ENCODE data around the gene BMPR1A. TPM values are rescaled to one million over a fixed set of nuclear protein-coding genes. Genes with fewer than 3 reads are reported as not detected.

BMPR1A gene
- total and polyA plus RNA-seq, 10 of the 15 experiments (the other 5 are each of a cell fraction or from before 2014, with no cell fraction given): 2.3 to 22.7 (median 13.1) TPM

DNA sequence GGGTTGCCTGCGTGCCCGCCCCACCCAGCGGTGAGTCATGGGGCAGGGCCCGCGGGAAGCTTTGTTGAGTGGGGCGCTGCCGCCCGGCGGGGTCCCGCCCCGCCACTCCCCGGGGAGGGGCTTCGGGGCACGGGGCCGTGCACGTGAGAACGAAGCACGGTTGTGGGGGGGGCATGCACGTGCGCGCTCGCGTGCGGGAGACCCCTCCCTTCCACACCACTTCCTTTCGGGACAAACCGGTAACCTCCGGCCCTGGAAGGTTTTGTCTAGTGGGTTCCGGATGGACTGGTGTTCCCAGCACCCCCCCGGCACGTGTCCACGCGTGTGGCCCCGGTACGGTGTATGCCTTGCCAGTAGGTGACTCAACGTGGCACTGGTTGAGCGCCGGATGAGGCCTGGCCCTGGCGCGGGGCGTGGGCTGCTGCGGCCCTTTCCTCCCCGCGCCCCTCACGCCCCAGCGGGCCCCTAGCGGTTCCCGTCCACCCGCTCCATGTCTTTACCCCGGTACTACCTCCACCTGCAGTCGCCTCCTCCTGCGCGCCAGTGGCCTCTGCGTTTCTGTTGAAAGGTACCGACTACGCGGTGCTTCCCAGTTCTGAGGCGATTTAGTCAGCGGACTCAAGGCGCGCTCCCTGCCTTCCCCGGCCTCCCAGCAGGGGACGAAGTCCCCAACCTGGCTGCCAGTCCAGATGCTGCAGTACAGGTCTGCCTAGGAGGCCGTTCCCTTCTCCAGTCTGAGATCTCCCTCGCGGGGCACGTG, 215.0 kb downstream of the BMPR1A start (continued):
- no peak for TF ChIP-seq SMAD5 (IDR thresholded peaks at IDR 0.05; ENCODE audit: low read depth)

DNA sequence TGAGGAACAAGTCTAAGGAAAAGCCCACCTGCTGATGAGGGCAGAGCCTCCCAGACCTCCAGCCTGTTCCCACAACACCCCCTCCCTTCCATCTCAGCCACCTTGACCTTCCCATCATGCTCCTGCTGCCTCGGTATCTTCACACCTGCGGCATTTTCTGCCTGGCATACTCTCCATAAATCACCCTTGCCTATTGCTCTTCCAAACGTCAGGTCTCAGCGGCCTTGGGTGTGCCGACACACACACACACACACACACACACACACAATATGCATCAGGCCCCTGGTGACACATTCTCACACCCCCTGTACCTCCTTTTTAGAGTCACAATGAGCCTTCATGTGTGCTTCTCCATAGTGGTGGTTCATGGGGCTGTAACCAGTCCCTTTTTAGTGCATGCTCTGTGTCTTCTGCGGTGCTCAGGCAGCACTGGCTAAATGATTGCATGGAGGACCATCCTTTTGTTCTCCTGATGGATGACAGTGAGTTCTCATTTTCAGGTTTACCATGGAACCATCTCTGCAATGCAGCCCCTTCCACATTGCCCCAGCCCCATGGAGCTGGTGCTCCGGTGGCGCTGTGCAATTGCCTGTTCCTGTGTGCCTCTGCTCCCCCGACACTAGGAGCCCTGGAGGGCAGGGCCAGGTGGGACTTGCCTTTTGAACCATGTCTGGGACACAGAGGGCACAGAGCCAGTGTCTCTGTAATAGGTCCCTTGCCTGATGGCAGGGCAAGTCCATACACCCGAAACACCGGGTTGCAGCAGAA, 216.4 kb downstream of the BMPR1A start:
- RAD21 ChIA-PET (ENCODE audit: unreplicated experiment): no interaction called here
- FAIRE-seq (no peak), DNase-seq (ENCODE audit: low read depth, low spot score) (no peak), ATAC-seq (no peak)
- Histone ChIP-seq H3K27ac (ENCODE audit: control insufficient read depth, insufficient read depth) (no peak overlapping the region), H3K9ac (ENCODE audit: control insufficient read depth, insufficient read depth, low read length) (no peak overlapping the region), H3K27me3 (replicated peaks in 1 of 2; ENCODE audit: control insufficient read depth in 2 of 2, insufficient read depth in 2 of 2, low read length in 1 of 2) (peaks cover 0 to 2% of the 10 kb centered on the region in 2 experiments; a peak in 1 of 4 replicates), H3K79me2 (ENCODE audit: control insufficient read depth, insufficient read depth, low read length) (no peaks in the 10 kb centered on the region), H3K9me3 (replicated peaks; ENCODE audit: control insufficient read depth, insufficient read depth, low read length) (no peaks in the 10 kb centered on the region), H2AFZ (ENCODE audit: control insufficient read depth, low read depth, low read length) (no peak overlapping the region), H3K4me1 (ENCODE audit: control insufficient read depth, insufficient read depth, low read length) (peaks cover 20% of the 10 kb centered on the region), H3K36me3 (ENCODE audit: control insufficient read depth in 2 of 2, insufficient read depth in 2 of 2, low read length in 1 of 2) (no peaks in the 10 kb centered on the region), H3K4me3 (no peak overlapping the region), H3K4me2 (ENCODE audit: control insufficient read depth, insufficient read depth) (no peak overlapping the region), H4K20me1 (ENCODE audit: control insufficient read depth, insufficient read depth) (no peaks in the 10 kb centered on the region)
- CTCF ChIA-PET: no interaction called here
- TF ChIP-seq ZNF24 (IDR thresholded peaks at IDR 0.05) (no peak), RELA (IDR thresholded peaks at IDR 0.05; ENCODE audit: borderline replicate concordance, partially characterized antibody) (no peak), NR2F1 (conservative IDR thresholded peaks at IDR 0.05) (no peak), ZNF274 (IDR thresholded peaks at IDR 0.05; ENCODE audit: insufficient read depth, insufficient read length) (no peak), STAT3 (IDR thresholded peaks at IDR 0.05; ENCODE audit: low read depth, low read length) (no peak), SUPT20H (IDR thresholded peaks at IDR 0.05; ENCODE audit: borderline replicate concordance, control insufficient read depth, low read depth, low read length) (no peak), SMARCA5 (IDR thresholded peaks at IDR 0.05) (no peak)
- TF ChIP-seq, protein P1, sequence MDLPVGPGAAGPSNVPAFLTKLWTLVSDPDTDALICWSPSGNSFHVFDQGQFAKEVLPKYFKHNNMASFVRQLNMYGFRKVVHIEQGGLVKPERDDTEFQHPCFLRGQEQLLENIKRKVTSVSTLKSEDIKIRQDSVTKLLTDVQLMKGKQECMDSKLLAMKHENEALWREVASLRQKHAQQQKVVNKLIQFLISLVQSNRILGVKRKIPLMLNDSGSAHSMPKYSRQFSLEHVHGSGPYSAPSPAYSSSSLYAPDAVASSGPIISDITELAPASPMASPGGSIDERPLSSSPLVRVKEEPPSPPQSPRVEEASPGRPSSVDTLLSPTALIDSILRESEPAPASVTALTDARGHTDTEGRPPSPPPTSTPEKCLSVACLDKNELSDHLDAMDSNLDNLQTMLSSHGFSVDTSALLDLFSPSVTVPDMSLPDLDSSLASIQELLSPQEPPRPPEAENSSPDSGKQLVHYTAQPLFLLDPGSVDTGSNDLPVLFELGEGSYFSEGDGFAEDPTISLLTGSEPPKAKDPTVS (IDR thresholded peaks at IDR 0.05; ENCODE audit: low read depth, low read length): no peak
- TF ChIP-seq, protein P2, sequence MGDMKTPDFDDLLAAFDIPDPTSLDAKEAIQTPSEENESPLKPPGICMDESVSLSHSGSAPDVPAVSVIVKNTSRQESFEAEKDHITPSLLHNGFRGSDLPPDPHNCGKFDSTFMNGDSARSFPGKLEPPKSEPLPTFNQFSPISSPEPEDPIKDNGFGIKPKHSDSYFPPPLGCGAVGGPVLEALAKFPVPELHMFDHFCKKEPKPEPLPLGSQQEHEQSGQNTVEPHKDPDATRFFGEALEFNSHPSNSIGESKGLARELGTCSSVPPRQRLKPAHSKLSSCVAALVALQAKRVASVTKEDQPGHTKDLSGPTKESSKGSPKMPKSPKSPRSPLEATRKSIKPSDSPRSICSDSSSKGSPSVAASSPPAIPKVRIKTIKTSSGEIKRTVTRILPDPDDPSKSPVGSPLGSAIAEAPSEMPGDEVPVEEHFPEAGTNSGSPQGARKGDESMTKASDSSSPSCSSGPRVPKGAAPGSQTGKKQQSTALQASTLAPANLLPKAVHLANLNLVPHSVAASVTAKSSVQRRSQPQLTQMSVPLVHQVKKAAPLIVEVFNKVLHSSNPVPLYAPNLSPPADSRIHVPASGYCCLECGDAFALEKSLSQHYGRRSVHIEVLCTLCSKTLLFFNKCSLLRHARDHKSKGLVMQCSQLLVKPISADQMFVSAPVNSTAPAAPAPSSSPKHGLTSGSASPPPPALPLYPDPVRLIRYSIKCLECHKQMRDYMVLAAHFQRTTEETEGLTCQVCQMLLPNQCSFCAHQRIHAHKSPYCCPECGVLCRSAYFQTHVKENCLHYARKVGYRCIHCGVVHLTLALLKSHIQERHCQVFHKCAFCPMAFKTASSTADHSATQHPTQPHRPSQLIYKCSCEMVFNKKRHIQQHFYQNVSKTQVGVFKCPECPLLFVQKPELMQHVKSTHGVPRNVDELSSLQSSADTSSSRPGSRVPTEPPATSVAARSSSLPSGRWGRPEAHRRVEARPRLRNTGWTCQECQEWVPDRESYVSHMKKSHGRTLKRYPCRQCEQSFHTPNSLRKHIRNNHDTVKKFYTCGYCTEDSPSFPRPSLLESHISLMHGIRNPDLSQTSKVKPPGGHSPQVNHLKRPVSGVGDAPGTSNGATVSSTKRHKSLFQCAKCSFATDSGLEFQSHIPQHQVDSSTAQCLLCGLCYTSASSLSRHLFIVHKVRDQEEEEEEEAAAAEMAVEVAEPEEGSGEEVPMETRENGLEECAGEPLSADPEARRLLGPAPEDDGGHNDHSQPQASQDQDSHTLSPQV (IDR thresholded peaks at IDR 0.05): no peak
- TF ChIP-seq, protein P3, sequence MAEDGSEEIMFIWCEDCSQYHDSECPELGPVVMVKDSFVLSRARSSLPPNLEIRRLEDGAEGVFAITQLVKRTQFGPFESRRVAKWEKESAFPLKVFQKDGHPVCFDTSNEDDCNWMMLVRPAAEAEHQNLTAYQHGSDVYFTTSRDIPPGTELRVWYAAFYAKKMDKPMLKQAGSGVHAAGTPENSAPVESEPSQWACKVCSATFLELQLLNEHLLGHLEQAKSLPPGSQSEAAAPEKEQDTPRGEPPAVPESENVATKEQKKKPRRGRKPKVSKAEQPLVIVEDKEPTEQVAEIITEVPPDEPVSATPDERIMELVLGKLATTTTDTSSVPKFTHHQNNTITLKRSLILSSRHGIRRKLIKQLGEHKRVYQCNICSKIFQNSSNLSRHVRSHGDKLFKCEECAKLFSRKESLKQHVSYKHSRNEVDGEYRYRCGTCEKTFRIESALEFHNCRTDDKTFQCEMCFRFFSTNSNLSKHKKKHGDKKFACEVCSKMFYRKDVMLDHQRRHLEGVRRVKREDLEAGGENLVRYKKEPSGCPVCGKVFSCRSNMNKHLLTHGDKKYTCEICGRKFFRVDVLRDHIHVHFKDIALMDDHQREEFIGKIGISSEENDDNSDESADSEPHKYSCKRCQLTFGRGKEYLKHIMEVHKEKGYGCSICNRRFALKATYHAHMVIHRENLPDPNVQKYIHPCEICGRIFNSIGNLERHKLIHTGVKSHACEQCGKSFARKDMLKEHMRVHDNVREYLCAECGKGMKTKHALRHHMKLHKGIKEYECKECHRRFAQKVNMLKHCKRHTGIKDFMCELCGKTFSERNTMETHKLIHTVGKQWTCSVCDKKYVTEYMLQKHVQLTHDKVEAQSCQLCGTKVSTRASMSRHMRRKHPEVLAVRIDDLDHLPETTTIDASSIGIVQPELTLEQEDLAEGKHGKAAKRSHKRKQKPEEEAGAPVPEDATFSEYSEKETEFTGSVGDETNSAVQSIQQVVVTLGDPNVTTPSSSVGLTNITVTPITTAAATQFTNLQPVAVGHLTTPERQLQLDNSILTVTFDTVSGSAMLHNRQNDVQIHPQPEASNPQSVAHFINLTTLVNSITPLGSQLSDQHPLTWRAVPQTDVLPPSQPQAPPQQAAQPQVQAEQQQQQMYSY (CRISPR knock-in tag; IDR thresholded peaks at IDR 0.05): no peak
- WGBS (ENCODE audit: insufficient coverage, insufficient replicate concordance, low lambda C conversion rate, missing lambda C conversion rate): 82% methylated on average over 11 of the region's 11 CpGs
- no TSS peak for BruUV-seq (replicated peaks)
- intact Hi-C loops (cut with micrococcal nuclease; ENCODE audit: unreplicated experiment) (no loop called here), in situ Hi-C loops (cut with MboI) (no loop called here)
- POLR2A ChIA-PET: no interaction called here
- SMC1A ChIA-PET (ENCODE audit: uncharacterized antibody, unreplicated experiment): no interaction called here

Measured in GM12878 (cell line).